Measurements from ENCODE around the gene ARFGEF2. TPM values are rescaled to one million over a fixed set of nuclear protein-coding genes. Genes with fewer than 3 reads are reported as not detected.

Gene ARFGEF2
- polyA plus RNA-seq, 1 donor from 2014 or later = 19.8 TPM

- no peak overlapping the region for H3K27ac ChIP-seq (ENCODE audit: low read length)
These were observed 40.9 kb downstream of the ARFGEF2 start for GRCh38 chr20:48962421-48962820.

GRCh38 chr20:48962976-48963771 is 41.7 kb downstream of the ARFGEF2 start:
- no peak overlapping the region for H3K9ac ChIP-seq (ENCODE audit: low read length)
- H3K9me3 ChIP-seq (ENCODE audit: low read length) = no peaks in the 10 kb centered on the region
- H3K4me2 ChIP-seq (ENCODE audit: low read length) = no peak overlapping the region
- no peaks in the 10 kb centered on the region for H3K27me3 ChIP-seq (ENCODE audit: insufficient read depth, low read depth, low read length)
- H3F3A ChIP-seq (ENCODE audit: insufficient read depth, low read length, poor library complexity, severe bottlenecking) = no peaks in the 10 kb centered on the region
- no peaks in the 10 kb centered on the region for H4K20me1 ChIP-seq (ENCODE audit: insufficient read depth)
- H3K9me2 ChIP-seq (ENCODE audit: insufficient read depth, low read length) = no peaks in the 10 kb centered on the region
- no peak overlapping the region for H2AFZ ChIP-seq (ENCODE audit: low read depth, low read length)
- H3K27ac ChIP-seq (ENCODE audit: low read length) = no peak overlapping the region
- H3K36me3 ChIP-seq (ENCODE audit: insufficient read depth, low read length) = no peaks in the 10 kb centered on the region
- no peaks in the 10 kb centered on the region for H3K79me2 ChIP-seq (replicated peaks; ENCODE audit: insufficient read depth, low read length)
- H3K4me3 ChIP-seq (ENCODE audit: low read length) = no peak overlapping the region
- no peak for TF ChIP-seq REST (IDR thresholded peaks at IDR 0.05; ENCODE audit: borderline replicate concordance)
- no peak for TF ChIP-seq EP300 (conservative IDR thresholded peaks at IDR 0.05; ENCODE audit: poor library complexity, severe bottlenecking)
- no peak for TF ChIP-seq SMC3 (conservative IDR thresholded peaks at IDR 0.05; ENCODE audit: poor library complexity)
- no peak for TF ChIP-seq RAD21 (conservative IDR thresholded peaks at IDR 0.05)
- no peak for TF ChIP-seq TAF1 (IDR thresholded peaks at IDR 0.05; ENCODE audit: low read depth)
- no peak for TF ChIP-seq EZH2 (IDR thresholded peaks at IDR 0.05; ENCODE audit: borderline replicate concordance, insufficient read depth, low read length, poor library complexity, severe bottlenecking)

More at GRCh38 chr20:48962421-48962820, 40.9 kb downstream of the ARFGEF2 start:
- no peaks in the 10 kb centered on the region for H3K79me2 ChIP-seq (replicated peaks; ENCODE audit: insufficient read depth, low read length)
- TF ChIP-seq TAF1 (IDR thresholded peaks at IDR 0.05; ENCODE audit: low read depth) = no peak
- TF ChIP-seq EP300 (conservative IDR thresholded peaks at IDR 0.05; ENCODE audit: poor library complexity, severe bottlenecking) = no peak
- no peak for TF ChIP-seq RAD21 (conservative IDR thresholded peaks at IDR 0.05)
- TF ChIP-seq REST (IDR thresholded peaks at IDR 0.05; ENCODE audit: borderline replicate concordance) = no peak
- TF ChIP-seq, protein P1, sequence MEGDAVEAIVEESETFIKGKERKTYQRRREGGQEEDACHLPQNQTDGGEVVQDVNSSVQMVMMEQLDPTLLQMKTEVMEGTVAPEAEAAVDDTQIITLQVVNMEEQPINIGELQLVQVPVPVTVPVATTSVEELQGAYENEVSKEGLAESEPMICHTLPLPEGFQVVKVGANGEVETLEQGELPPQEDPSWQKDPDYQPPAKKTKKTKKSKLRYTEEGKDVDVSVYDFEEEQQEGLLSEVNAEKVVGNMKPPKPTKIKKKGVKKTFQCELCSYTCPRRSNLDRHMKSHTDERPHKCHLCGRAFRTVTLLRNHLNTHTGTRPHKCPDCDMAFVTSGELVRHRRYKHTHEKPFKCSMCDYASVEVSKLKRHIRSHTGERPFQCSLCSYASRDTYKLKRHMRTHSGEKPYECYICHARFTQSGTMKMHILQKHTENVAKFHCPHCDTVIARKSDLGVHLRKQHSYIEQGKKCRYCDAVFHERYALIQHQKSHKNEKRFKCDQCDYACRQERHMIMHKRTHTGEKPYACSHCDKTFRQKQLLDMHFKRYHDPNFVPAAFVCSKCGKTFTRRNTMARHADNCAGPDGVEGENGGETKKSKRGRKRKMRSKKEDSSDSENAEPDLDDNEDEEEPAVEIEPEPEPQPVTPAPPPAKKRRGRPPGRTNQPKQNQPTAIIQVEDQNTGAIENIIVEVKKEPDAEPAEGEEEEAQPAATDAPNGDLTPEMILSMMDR (IDR thresholded peaks at IDR 0.05; ENCODE audit: poor library complexity, severe bottlenecking) = no peak
- TF ChIP-seq MXI1 (conservative IDR thresholded peaks at IDR 0.05; ENCODE audit: poor library complexity, severe bottlenecking) = no peak
- TF ChIP-seq EZH2 (IDR thresholded peaks at IDR 0.05; ENCODE audit: borderline replicate concordance, insufficient read depth, low read length, poor library complexity, severe bottlenecking) = no peak
- no peak for TF ChIP-seq POLR2AphosphoS5 (IDR thresholded peaks at IDR 0.05)
- TF ChIP-seq SMC3 (conservative IDR thresholded peaks at IDR 0.05; ENCODE audit: poor library complexity) = no peak
- no peak overlapping the region for H2AFZ ChIP-seq (ENCODE audit: low read depth, low read length)
- no peaks in the 10 kb centered on the region for H4K20me1 ChIP-seq (ENCODE audit: insufficient read depth)
- H3K27me3 ChIP-seq (ENCODE audit: insufficient read depth, low read depth, low read length) = no peaks in the 10 kb centered on the region
- no peaks in the 10 kb centered on the region for H3K9me2 ChIP-seq (ENCODE audit: insufficient read depth, low read length)
- no peaks in the 10 kb centered on the region for H3K36me3 ChIP-seq (ENCODE audit: insufficient read depth, low read length)
- no peak overlapping the region for H3K9ac ChIP-seq (ENCODE audit: low read length)
- no peak overlapping the region for H3K4me2 ChIP-seq (ENCODE audit: low read length)
- H3K4me3 ChIP-seq (ENCODE audit: low read length) = no peak overlapping the region
- no peaks in the 10 kb centered on the region for H3K9me3 ChIP-seq (ENCODE audit: low read length)
- no peaks in the 10 kb centered on the region for H3F3A ChIP-seq (ENCODE audit: insufficient read depth, low read length, poor library complexity, severe bottlenecking)
